SK-N-DZ (cell line): Measurements from ENCODE around the gene ACTN1.

Experiments
- DNase-seq: peaks from one replicate; pipeline ENCODE4 v3.0.0-alpha.2; 2015; ENCODE audit warnings: low spot score
- small RNA-seq, 2 experiments: library from RNA; depleted of rRNA; stranded (forward); fragments of <200 nt; gene quantifications; one replicate each; pipeline ENCODE3, GENCODE V24; 2014

Gene ACTN1

GRCh38 chr14:68836082-68836481 lies 143.0 kb downstream of the ACTN1 start:
- no peak for DNase-seq

- no peak for DNase-seq
Observed at GRCh38 chr14:68834816-68835215, 144.3 kb downstream of the ACTN1 start.

GRCh38 chr14:68828698-68829097 lies 150.4 kb downstream of the ACTN1 start:
- DNase-seq = no peak

GRCh38 chr14:68825729-68826128 lies 153.4 kb downstream of the ACTN1 start:
- no peak for DNase-seq

- peak; percentile 84 for DNase-seq
Observed at GRCh38 chr14:68824517-68825347, 154.4 kb downstream of the ACTN1 start.

GRCh38 chr14:68824207-68824516 lies 154.9 kb downstream of the ACTN1 start:
- DNase-seq = no peak

Small RNA genes within 50 kb of the gene (small RNA-seq; reads per million reads assigned to genes)
- gene BANF1P1 (0 reads per million in 2 experiments), gene HMGN1P3 (0 reads per million in 2 experiments), gene RPS29P1 (0 reads per million in 2 experiments)
